Astrocyte of the spinal cord (primary cell): Measurements from ENCODE around the gene PTPN14.
A peak's percentile ranks its signal among the peaks of the same experiment; 100 is the strongest.

Experiments used
- DNase-seq: peaks from one replicate; pipeline ENCODE4 v3.0.0; 2011; ENCODE audit warnings: low read depth, low spot score
- H3K4me3 ChIP-seq: 2 replicates; pipeline ENCODE4 v1.5.1; 2011; ENCODE audit warnings: low read depth, mild to moderate bottlenecking, low read length, moderate library complexity
- in situ Hi-C: cut with HindIII; loops from 2 replicates; pipeline ENCODE4 v1.10.0; 2017; ENCODE audit warnings: low sequenced_read_pairs
- TF ChIP-seq, protein P1 (sequence below): IDR thresholded peaks from 2 replicates; pipeline ENCODE4 v1.5.1; 2012; ENCODE audit warnings: low read depth, mild to moderate bottlenecking, low read length, inconsistent platforms

PTPN14 gene

DNA sequence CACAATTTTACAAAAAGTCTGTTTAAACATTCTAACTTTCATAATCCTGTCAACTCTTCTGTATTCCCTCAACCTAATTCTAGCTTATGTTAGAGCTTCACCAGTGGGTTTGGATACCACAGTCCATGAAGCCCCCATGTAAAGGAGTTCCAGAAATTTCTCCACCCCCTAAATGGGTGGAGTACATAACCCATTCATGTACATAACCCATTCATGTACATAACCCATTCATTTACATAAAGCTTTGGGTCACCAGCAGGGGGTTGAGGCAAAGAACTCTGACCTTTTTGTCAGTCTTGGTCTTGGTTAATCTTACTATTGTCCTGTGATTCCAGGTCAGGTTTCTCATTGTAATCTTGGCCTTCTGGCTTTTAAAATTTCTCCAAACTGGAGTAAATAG is 208.9 kb downstream of the PTPN14 start:
- TF ChIP-seq, protein P1, sequence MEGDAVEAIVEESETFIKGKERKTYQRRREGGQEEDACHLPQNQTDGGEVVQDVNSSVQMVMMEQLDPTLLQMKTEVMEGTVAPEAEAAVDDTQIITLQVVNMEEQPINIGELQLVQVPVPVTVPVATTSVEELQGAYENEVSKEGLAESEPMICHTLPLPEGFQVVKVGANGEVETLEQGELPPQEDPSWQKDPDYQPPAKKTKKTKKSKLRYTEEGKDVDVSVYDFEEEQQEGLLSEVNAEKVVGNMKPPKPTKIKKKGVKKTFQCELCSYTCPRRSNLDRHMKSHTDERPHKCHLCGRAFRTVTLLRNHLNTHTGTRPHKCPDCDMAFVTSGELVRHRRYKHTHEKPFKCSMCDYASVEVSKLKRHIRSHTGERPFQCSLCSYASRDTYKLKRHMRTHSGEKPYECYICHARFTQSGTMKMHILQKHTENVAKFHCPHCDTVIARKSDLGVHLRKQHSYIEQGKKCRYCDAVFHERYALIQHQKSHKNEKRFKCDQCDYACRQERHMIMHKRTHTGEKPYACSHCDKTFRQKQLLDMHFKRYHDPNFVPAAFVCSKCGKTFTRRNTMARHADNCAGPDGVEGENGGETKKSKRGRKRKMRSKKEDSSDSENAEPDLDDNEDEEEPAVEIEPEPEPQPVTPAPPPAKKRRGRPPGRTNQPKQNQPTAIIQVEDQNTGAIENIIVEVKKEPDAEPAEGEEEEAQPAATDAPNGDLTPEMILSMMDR: no peak
- in situ Hi-C loops: no loop called here
- DNase-seq: no peak
- H3K4me3 ChIP-seq: no peak overlapping the region

DNA sequence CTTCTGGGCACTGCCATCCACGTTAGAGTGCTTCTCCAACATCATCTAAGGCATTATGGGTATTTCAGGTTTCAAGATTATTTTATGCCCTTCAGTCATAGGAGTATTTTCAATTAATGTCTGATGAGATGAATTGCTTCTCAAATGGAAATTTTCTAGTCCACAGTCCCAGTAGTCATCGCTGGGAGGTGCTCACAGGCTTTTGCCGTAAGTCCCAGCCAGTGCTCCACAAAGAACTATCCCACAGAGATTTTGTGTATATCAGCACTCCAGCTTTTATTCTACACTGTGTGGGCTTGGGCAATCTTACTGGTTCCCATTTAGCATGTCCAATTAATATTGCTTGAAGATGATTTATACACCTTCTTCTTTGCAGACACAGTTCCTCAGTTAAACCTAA is 209.5 kb downstream of the PTPN14 start:
- in situ Hi-C loops: no loop called here
- H3K4me3 ChIP-seq: no peak overlapping the region
- DNase-seq: no peak
- TF ChIP-seq, protein P1: peak; percentile 45

DNA sequence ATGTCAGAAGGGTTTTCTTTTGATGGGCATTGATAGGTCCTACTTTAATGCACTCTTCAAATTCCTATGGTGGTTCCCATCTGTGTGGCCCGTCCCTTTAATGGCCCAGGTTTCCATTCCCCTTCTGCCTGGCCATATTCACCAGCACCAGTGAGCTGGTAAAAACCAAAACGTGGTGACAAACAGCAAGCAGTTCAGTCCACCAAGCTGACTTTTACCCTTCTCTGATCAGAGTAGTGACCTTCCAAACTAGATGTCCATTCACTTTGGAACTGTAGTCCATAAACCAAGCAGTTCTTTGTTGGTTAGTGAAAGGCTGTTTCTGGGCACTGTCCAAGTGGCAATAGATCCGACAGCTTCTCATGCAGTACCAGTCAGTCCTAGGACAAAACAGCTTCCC is 209.9 kb downstream of the PTPN14 start:
- no peak overlapping the region for H3K4me3 ChIP-seq
- TF ChIP-seq, protein P1: no peak
- DNase-seq: no peak
- in situ Hi-C loops: no loop called here

DNA sequence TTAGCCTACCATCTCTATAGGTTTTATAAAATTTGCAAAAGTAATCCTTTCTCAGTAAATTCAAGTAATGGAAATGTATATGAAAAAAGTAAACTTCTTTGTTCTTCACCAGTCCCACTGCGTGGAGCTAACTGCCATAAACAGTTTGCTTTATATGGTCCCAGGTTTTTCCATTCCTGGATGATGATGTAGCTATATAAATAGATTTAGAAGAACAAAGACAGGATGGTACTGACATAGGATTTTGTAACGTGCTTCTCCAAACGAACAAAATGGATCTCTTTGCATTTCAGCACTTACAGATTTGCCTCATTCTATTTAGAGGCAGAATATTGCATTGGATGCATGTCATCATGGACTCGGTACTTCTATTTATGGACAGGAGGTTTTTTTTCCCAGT is 213.2 kb downstream of the PTPN14 start:
- DNase-seq: no peak
- H3K4me3 ChIP-seq: no peak overlapping the region
- TF ChIP-seq, protein P1: no peak
- in situ Hi-C loops: no loop called here

DNA sequence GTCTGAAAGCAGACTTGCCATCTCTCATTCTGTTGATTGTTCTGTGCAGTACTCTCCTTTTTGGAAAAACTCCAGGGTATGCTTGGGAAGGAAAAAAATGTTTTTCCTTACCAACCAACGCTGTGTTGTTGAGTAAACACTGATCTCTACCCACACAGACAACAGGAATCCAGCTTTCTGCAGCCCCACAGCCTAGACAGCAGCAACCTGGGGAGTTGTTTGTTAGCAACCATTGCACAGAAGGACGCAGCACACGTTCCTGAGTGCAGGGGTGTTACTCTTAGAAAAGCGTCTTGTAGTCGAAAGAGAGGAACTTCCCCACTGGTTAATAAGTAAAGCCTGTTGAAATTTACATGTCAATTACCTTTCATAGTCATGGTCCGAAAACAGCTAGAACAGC is 213.9 kb downstream of the PTPN14 start:
- DNase-seq: peak; percentile 84
- H3K4me3 ChIP-seq: no peak overlapping the region
- in situ Hi-C loops: no loop called here
- TF ChIP-seq, protein P1: no peak

DNA sequence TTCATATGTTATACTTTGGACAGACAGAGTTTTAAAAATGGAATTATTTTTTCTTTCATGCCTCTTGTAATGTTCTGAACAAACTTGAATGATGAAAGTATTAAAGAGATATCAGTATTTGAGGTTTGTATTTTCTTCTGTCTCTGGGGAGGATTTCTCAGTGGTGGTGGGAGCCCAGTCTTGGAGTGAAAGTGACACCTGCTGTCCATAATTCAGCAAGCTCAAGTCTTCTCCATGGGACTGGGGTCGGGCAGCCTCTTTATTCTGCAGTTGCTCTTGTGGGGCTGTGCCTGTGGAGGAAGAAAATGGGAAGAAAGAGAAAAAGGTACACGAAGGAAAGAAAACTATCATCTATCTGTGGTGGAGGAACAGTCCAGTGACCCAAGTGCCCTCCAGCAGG is 214.4 kb downstream of the PTPN14 start:
- DNase-seq: no peak
- TF ChIP-seq, protein P1: no peak
- in situ Hi-C loops: no loop called here
- H3K4me3 ChIP-seq: no peak overlapping the region

DNA sequence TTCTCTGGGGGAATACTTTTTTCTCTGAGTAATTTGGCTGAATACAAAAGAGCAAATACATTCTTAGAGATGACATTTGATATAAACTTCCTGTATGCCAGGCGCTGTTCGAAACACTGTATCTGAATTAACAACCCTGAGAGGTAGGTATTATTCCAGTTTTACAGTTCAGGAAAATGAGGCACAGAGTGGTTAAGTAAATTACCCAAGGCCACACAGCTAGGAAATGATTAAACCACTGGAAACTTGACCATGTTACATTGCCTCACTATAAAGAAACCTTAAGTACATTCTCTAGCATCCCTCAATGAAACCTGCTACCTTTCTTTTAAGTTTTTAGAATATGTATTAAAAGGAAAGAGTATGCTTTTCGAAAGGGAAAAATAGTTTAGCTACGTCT is 215.8 kb downstream of the PTPN14 start:
- no peak for DNase-seq
- TF ChIP-seq, protein P1: no peak
- no peak overlapping the region for H3K4me3 ChIP-seq
- in situ Hi-C loops: no loop called here
